Lower lobe of right lung (tissue), 2 donors: ENCODE measurements around the gene SPINT3. TPM values are rescaled to one million over a fixed set of nuclear protein-coding genes. Genes with fewer than 3 reads are reported as not detected.

Experiments
- ATAC-seq, 2 donors: fragments of 200-7000 bp; cut with Tn5 transposase; one replicate each; pipeline ENCODE4 v1.9.1; 2020 to 2022; ENCODE audit warnings: mild to moderate bottlenecking in 2 of 2, moderate library complexity in 2 of 2
- DNase-seq: peaks from one replicate; pipeline ENCODE4 v3.0.0-alpha.2; 2020
- H3K27ac ChIP-seq: fragments of 200-600 bp; one replicate; pipeline ENCODE4 v1.8.0; 2022
- H3K27me3 ChIP-seq: fragments of 200-600 bp; one replicate; pipeline ENCODE4 v1.8.0; 2022; ENCODE audit warnings: low read depth
- H3K36me3 ChIP-seq: fragments of 200-600 bp; one replicate; pipeline ENCODE4 v1.8.0; 2022; ENCODE audit warnings: mild to moderate bottlenecking
- H3K4me1 ChIP-seq: fragments of 200-600 bp; one replicate; pipeline ENCODE4 v1.8.0; 2022
- H3K4me3 ChIP-seq: fragments of 200-600 bp; one replicate; pipeline ENCODE4 v1.8.0; 2022; ENCODE audit warnings: mild to moderate bottlenecking
- H3K9me3 ChIP-seq: fragments of 200-600 bp; one replicate; pipeline ENCODE4 v1.8.0; 2022
- intact Hi-C: fragments of 100-400 bp; cut with DNase I; formaldehyde crosslinking; loops from one replicate; pipeline ENCODE4 v1.11.0; 2022
- total RNA-seq: library from RNA; stranded (reverse); fragmentation: NEBNext Ultra II Directional; extraction: Animal tissue kit (Norgen Biotek cat#: 25700); gene quantifications from one replicate; pipeline ENCODE4 v1.2.1, GENCODE V29; 2021
- TF ChIP-seq, protein P1 (sequence below): fragments of 200-600 bp; IDR thresholded peaks from one replicate; pipeline ENCODE4 v1.8.0; 2022; ENCODE audit warnings: antibody characterized with exemption, mild to moderate bottlenecking
- donor health status: DM: no; HTN: yes; CAD: no; lungs with severe emphysema.

Gene SPINT3
- total RNA-seq, 1 donor from 2014 or later: not detected

- TF ChIP-seq, protein P1, sequence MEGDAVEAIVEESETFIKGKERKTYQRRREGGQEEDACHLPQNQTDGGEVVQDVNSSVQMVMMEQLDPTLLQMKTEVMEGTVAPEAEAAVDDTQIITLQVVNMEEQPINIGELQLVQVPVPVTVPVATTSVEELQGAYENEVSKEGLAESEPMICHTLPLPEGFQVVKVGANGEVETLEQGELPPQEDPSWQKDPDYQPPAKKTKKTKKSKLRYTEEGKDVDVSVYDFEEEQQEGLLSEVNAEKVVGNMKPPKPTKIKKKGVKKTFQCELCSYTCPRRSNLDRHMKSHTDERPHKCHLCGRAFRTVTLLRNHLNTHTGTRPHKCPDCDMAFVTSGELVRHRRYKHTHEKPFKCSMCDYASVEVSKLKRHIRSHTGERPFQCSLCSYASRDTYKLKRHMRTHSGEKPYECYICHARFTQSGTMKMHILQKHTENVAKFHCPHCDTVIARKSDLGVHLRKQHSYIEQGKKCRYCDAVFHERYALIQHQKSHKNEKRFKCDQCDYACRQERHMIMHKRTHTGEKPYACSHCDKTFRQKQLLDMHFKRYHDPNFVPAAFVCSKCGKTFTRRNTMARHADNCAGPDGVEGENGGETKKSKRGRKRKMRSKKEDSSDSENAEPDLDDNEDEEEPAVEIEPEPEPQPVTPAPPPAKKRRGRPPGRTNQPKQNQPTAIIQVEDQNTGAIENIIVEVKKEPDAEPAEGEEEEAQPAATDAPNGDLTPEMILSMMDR: no peak
- no peak for DNase-seq
- no peak for ATAC-seq
- H3K9me3 ChIP-seq: no peaks in the 10 kb centered on the region
- no peaks in the 10 kb centered on the region for H3K4me1 ChIP-seq
- no peaks in the 10 kb centered on the region for H3K36me3 ChIP-seq
- intact Hi-C loops: loop anchor here (10.0 kb wide), 1 partner anchor 226 kb away; no protein-coding TSS in a partner anchor
- H3K27me3 ChIP-seq: no peaks in the 10 kb centered on the region
- no peak overlapping the region for H3K27ac ChIP-seq
- H3K4me3 ChIP-seq: no peak overlapping the region
Measured at GRCh38 chr20:45548410-45548809, 33.0 kb upstream of the SPINT3 start.

- no peak for DNase-seq
- intact Hi-C loops: loop anchor here (10.0 kb wide), 1 partner anchor 228 kb away; no protein-coding TSS in a partner anchor
- H3K27ac ChIP-seq: no peak within 1 kb of the TSS
- no peaks in the 10 kb centered on the region for H3K9me3 ChIP-seq
- ATAC-seq: no peak
- TF ChIP-seq, protein P1: no peak
- no peaks in the 10 kb centered on the region for H3K4me1 ChIP-seq
- H3K36me3 ChIP-seq: no peaks in the 10 kb centered on the region
- H3K27me3 ChIP-seq: no peaks in the 10 kb centered on the region
- H3K4me3 ChIP-seq: no peak within 1 kb of the TSS
Measured at GRCh38 chr20:45547206-45547770, 31.9 kb upstream of the SPINT3 start, which contains the start of gene EPPIN. Gene EPPIN, minus strand, starts transcription at chr20:45547401. Its CDS starts 44 bp downstream, at chr20:45547357.

DNA sequence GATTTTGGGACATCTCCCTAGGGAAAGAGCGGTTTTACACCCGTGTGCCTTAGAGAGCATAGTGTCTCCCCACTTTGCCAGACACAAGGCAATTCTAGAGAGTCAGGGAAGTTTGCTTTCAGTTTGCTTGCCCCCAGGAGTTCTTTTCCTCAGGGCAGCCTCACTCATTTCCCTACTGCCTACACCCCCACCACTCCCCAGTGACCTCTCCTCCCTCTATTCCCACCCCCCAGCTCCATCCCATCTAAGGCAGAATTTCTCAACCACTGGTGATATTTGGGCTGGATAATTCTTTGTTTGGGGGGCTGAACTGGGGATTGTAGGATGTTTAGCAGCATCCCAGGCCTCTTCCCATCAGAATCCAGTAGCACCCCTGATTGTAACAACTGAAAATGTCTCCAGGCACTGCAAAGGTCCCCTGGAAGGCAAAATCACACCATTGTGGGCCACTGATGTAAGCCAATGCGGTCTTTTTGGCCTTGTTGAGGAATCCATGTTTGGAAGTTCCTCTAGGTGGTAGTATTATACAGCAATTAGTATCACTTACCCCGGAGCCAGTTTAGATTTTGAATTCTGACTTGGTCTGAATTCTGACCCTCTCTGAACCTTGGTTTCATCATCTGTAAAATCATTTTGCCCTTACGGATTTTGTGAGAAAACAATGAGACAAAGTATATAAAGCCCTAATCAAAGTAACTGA lies 30.5 kb upstream of the SPINT3 start:
- no peaks in the 10 kb centered on the region for H3K36me3 ChIP-seq
- H3K4me1 ChIP-seq: no peaks in the 10 kb centered on the region
- peaks cover 3% of the 10 kb centered on the region for H3K27me3 ChIP-seq
- DNase-seq (no peak), ATAC-seq (peak; percentile 76 to 81)
- H3K4me3 ChIP-seq: no peak overlapping the region
- TF ChIP-seq, protein P1: peak; percentile 43
- no peak overlapping the region for H3K27ac ChIP-seq
- intact Hi-C loops: loop anchor here (10.0 kb wide), 1 partner anchor 229 kb away; no protein-coding TSS in a partner anchor
- no peaks in the 10 kb centered on the region for H3K9me3 ChIP-seq

DNA sequence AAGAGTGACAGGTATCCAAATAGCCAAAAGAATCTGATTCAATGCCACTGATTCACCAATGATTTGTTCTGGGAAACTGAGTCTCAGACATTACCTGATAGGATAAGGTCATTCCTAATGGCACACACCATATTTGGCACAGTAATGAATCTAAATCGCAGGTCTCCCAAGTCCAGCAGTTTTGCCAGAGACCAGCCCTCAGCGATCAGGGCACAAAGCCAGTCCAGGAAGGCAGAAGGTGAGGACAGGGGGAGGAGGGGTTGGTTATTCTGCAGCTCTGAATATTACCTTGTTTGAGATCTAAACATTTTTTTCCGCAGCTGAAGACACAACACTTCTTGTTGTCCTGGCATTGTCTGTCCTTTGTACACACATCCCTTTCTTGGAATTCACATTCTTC lies 29.9 kb upstream of the SPINT3 start:
- no peak for DNase-seq
- Histone ChIP-seq H3K36me3 (no peaks in the 10 kb centered on the region), H3K27ac (no peak overlapping the region), H3K4me3 (no peak overlapping the region), H3K9me3 (no peaks in the 10 kb centered on the region), H3K27me3 (peaks cover 3% of the 10 kb centered on the region), H3K4me1 (no peaks in the 10 kb centered on the region)
- intact Hi-C loops: loop anchor here (10.0 kb wide), 1 partner anchor 229 kb away; no protein-coding TSS in a partner anchor
- TF ChIP-seq, protein P1: no peak
- no peak for ATAC-seq

DNA sequence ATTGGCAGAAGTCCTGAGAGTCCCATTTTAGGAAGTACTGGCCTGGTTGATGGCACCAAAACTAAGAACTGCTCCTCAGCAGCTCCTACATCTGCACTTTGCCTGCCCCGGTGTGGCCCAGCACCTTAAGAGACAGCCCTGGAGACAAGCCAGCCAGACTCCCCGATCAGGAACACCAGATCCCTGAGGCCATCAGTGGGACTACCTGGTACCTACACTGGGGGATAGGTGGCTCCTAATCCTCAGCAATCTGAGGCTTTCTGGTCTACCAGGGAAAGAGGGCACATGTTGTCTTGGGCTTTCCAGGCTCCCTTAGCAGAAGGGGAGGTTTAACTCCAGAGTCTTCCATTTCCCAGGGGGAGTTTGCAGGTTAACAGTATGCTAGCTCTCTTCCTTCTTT lies 24.0 kb upstream of the SPINT3 start, which contains the start of gene WFDC6:
WFDC6 (minus strand) TSS at position 101 of the 400 bp plus-strand sequence; CDS start at position 26, 75 bp downstream.
- peaks cover 22% of the 10 kb centered on the region for H3K27me3 ChIP-seq
- H3K36me3 ChIP-seq: no peaks in the 10 kb centered on the region
- DNase-seq (no peak), ATAC-seq (no peak)
- no peak within 1 kb of the TSS for H3K27ac ChIP-seq
- H3K9me3 ChIP-seq: no peaks in the 10 kb centered on the region
- TF ChIP-seq, protein P1: no peak
- H3K4me1 ChIP-seq: no peaks in the 10 kb centered on the region
- intact Hi-C loops: no loop called here
- H3K4me3 ChIP-seq: no peak within 1 kb of the TSS
